ENCODE data around the gene SLC52A3.

The SLC52A3 gene

DNA sequence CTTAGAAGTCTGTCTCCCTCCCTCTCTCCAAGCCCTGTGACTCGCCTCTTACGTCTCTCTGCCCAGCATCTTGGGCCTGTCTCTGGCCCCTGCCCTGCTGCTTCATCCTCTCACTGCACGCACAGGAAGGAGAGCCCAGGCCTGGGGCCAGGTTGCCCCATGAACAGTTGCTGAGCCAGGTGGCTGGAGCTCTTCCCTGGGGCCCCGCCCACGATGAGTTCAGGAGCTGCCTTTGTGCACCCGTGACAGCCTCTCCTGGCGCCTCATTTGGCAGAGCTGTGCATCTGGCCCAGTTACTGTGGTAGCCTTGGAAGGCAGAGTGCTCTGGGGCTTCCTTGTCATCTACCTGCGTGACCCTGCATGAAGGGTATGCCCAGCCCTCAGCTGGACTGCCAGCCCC, 44.5 kb downstream of the SLC52A3 start:
- Histone ChIP-seq H3K4me1 (ENCODE audit: control insufficient read depth, insufficient read depth, low read length) (peaks cover 9% of the 10 kb centered on the region), H3K4me3 (ENCODE audit: low read depth, low read length) (no peak overlapping the region), H3K9me3 (ENCODE audit: control insufficient read depth, insufficient read depth, low read length) (no peaks in the 10 kb centered on the region), H3K27me3 (ENCODE audit: control insufficient read depth, insufficient read depth, low read length) (peaks cover 16% of the 10 kb centered on the region), H3K9ac (ENCODE audit: low read depth, low read length) (no peak overlapping the region), H3K36me3 (ENCODE audit: control insufficient read depth, insufficient read depth, low read length) (no peaks in the 10 kb centered on the region)

DNA sequence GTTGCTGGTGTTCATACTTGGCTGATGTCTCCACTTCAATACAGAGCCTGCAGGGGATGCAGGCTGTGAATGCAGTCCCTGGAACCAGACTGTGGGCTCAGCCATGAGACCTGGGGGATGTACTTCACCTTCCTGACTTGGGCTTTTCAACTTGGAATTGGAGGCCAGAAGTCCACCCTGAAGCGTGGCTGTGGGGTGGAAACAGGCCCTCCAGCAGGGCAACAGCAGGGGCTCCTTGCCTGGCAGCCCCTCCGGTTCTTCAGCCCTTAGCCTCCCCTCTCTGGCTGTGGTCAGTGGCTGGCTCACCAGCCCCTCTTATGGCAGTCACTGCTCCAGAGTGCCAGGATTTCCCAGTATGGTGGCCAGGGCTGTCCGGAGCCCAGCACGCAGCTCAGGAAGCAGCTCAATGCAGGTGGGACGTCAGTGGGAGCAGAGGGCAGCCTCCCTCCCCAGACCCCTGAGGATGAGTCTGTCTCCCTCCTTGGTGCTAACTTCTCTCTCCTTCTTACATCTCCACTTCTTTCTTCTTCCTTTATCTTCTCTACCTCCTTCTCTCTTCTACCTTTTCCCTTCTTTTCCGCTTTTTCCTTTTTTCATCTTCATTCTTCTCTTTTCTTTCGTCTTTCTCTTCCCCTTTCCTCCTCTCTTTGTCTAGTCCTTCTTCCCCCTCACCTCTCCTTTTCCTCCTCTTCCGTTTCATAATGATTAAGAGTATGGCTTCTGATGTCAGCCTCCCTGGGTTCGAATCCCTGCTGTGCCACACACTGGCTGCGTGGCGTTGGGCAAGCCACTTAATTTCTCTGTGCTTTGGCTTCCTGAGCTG, 45.3 kb downstream of the SLC52A3 start:
- H3K27me3 ChIP-seq (ENCODE audit: control insufficient read depth, insufficient read depth, low read length): peaks cover 15% of the 10 kb centered on the region
- H3K9me3 ChIP-seq (ENCODE audit: control insufficient read depth, insufficient read depth, low read length): no peaks in the 10 kb centered on the region
- H3K4me1 ChIP-seq (ENCODE audit: control insufficient read depth, insufficient read depth, low read length): peaks cover 7% of the 10 kb centered on the region
- no peaks in the 10 kb centered on the region for H3K36me3 ChIP-seq (ENCODE audit: control insufficient read depth, insufficient read depth, low read length)
- no peak overlapping the region for H3K9ac ChIP-seq (ENCODE audit: low read depth, low read length)
- H3K4me3 ChIP-seq (ENCODE audit: low read depth, low read length): no peak overlapping the region

DNA sequence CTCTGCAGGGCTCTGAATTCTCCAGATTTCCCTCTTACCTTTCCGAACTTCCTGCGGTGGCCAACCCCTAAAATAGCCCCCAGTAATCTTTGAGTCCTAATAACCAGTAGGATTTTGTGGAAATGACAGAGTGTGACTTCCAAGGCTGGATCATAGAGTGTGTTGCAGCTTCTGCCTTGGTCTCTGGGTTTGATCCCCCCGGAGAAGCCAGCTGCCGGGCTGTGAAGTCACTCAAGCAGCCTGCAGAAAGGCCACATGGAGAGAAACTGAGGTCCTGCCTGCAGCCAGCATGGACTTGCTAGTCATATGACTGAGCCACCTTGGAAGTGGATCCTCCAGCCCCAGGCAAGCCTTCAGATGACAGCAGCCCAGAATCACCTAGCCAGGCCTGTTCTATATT, 46.4 kb downstream of the SLC52A3 start:
- Histone ChIP-seq H3K36me3 (ENCODE audit: control insufficient read depth, insufficient read depth, low read length) (no peaks in the 10 kb centered on the region), H3K9me3 (ENCODE audit: control insufficient read depth, insufficient read depth, low read length) (no peaks in the 10 kb centered on the region), H3K4me1 (ENCODE audit: control insufficient read depth, insufficient read depth, low read length) (peaks cover 7% of the 10 kb centered on the region), H3K4me3 (ENCODE audit: low read depth, low read length) (no peak overlapping the region), H3K9ac (ENCODE audit: low read depth, low read length) (no peak overlapping the region), H3K27me3 (ENCODE audit: control insufficient read depth, insufficient read depth, low read length) (peaks cover 14% of the 10 kb centered on the region)

DNA sequence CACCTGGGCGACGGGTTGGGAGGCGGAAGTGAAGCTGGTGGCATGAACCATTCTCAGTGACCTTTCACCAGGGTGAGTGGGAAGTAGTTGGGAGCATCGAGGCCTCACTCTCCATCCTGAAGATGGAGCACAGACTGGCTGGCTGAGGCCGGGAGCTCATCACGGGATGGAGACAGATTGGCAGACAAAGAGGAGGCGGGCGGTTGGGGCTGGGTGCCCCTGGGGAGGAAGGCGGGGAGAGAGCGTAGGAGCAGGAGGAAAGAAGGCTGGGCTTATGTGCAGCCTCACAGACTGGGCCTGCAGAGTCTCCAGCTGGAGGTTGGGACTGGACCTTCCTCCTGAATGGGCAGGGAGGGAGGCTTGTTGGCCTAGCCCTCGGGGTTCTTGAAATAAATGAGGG, 48.5 kb downstream of the SLC52A3 start:
- Histone ChIP-seq H3K4me3 (ENCODE audit: low read depth, low read length) (no peak overlapping the region), H3K36me3 (ENCODE audit: control insufficient read depth, insufficient read depth, low read length) (no peaks in the 10 kb centered on the region), H3K9ac (ENCODE audit: low read depth, low read length) (no peak overlapping the region), H3K9me3 (ENCODE audit: control insufficient read depth, insufficient read depth, low read length) (no peaks in the 10 kb centered on the region), H3K4me1 (ENCODE audit: control insufficient read depth, insufficient read depth, low read length) (peaks cover 7% of the 10 kb centered on the region), H3K27me3 (ENCODE audit: control insufficient read depth, insufficient read depth, low read length) (peaks cover 14% of the 10 kb centered on the region)

DNA sequence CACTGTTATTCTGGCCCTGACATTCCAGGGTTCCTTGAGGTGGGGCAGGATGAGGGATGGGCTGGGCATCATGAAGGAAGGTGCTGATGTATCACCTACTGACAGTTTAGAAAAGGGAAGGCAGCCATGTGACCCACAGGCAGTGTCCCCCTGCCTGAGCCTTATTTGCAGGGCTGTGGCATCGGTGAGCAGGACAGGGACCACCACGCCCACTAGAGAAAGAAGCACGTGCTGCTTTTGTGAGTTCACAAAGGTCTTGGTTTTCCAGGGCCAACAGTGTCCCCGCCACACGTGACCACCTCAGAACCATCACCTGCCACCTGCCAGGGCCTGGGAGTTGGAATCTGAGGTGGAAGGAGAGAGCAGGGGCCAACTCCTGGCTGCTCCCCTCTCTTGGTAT, 49.2 kb downstream of the SLC52A3 start:
- peaks cover 7% of the 10 kb centered on the region for H3K4me1 ChIP-seq (ENCODE audit: control insufficient read depth, insufficient read depth, low read length)
- no peak overlapping the region for H3K9ac ChIP-seq (ENCODE audit: low read depth, low read length)
- H3K4me3 ChIP-seq (ENCODE audit: low read depth, low read length): no peak overlapping the region
- no peaks in the 10 kb centered on the region for H3K36me3 ChIP-seq (ENCODE audit: control insufficient read depth, insufficient read depth, low read length)
- H3K27me3 ChIP-seq (ENCODE audit: control insufficient read depth, insufficient read depth, low read length): peaks cover 14% of the 10 kb centered on the region
- no peaks in the 10 kb centered on the region for H3K9me3 ChIP-seq (ENCODE audit: control insufficient read depth, insufficient read depth, low read length)

DNA sequence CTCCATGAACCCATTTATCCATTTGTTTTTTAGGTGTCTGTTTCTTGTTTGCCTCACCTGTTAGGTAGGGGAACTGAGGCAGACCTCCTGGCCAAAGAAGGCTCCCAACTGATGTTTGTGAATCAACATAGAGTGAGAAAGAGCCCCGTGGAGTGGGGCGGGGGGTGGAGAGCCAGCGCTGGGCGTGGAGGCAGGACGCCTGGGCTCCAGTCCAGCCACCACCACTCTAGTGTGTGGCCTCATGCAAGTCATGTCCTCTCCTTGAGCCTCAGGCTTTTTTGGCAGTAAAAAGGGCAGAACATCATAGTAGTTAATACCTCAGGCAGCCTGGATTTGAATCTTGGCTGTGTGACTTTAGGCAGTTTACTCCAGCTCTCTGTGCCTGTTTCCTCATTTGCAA, 50.5 kb downstream of the SLC52A3 start:
- H3K36me3 ChIP-seq (ENCODE audit: control insufficient read depth, insufficient read depth, low read length): no peaks in the 10 kb centered on the region
- peaks cover 14% of the 10 kb centered on the region for H3K27me3 ChIP-seq (ENCODE audit: control insufficient read depth, insufficient read depth, low read length)
- H3K9ac ChIP-seq (ENCODE audit: low read depth, low read length): no peak overlapping the region
- H3K9me3 ChIP-seq (ENCODE audit: control insufficient read depth, insufficient read depth, low read length): no peaks in the 10 kb centered on the region
- H3K4me3 ChIP-seq (ENCODE audit: low read depth, low read length): no peak overlapping the region
- H3K4me1 ChIP-seq (ENCODE audit: control insufficient read depth, insufficient read depth, low read length): peaks cover 7% of the 10 kb centered on the region

DNA sequence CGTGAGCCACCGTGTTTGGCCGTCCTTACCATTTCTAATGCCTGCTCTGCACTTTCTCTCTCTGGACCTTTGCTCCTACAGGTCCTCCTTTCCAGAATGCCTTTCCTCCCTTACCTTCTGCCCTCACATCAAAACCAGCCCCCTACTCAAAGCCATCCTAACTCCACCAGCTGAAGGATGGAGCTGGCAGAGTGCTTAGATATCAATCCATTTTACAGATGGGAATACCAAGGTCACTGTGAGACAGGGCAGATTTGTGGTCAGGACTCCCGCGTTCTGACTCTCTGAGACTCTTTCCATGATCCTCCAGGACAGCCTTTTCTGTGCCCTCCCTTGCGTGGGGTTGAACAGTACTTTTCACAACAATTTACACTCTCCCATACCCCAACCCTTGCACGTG, 51.0 kb downstream of the SLC52A3 start:
- Histone ChIP-seq H3K4me1 (ENCODE audit: control insufficient read depth, insufficient read depth, low read length) (peaks cover 7% of the 10 kb centered on the region), H3K27me3 (ENCODE audit: control insufficient read depth, insufficient read depth, low read length) (peaks cover 12% of the 10 kb centered on the region), H3K4me3 (ENCODE audit: low read depth, low read length) (no peak overlapping the region), H3K9me3 (ENCODE audit: control insufficient read depth, insufficient read depth, low read length) (no peaks in the 10 kb centered on the region), H3K36me3 (ENCODE audit: control insufficient read depth, insufficient read depth, low read length) (no peaks in the 10 kb centered on the region), H3K9ac (ENCODE audit: low read depth, low read length) (no peak overlapping the region)

DNA sequence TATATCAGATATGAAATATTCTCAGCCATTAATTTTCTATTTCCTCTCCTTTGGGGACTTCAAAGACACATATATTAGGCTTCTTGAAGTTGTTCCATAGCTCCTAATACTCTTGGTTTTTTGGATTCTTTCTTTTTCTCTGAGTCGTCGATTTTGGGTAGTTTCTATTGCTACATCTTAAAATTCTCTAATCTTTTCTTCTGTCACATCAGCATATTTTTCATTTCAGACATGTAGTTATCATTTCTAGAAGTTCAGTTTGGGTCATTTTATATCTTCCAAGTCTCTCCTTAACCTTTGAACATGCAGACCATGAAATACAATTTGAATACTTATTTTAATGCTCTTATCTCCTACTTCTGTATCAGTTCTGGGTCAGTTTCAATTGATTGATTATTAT, 53.8 kb downstream of the SLC52A3 start:
- Histone ChIP-seq H3K36me3 (ENCODE audit: control insufficient read depth, insufficient read depth, low read length) (no peaks in the 10 kb centered on the region), H3K4me3 (ENCODE audit: low read depth, low read length) (no peak overlapping the region), H3K4me1 (ENCODE audit: control insufficient read depth, insufficient read depth, low read length) (peaks cover 2% of the 10 kb centered on the region), H3K9me3 (ENCODE audit: control insufficient read depth, insufficient read depth, low read length) (no peaks in the 10 kb centered on the region), H3K9ac (ENCODE audit: low read depth, low read length) (no peak overlapping the region), H3K27me3 (ENCODE audit: control insufficient read depth, insufficient read depth, low read length) (peaks cover 30% of the 10 kb centered on the region)

DNA sequence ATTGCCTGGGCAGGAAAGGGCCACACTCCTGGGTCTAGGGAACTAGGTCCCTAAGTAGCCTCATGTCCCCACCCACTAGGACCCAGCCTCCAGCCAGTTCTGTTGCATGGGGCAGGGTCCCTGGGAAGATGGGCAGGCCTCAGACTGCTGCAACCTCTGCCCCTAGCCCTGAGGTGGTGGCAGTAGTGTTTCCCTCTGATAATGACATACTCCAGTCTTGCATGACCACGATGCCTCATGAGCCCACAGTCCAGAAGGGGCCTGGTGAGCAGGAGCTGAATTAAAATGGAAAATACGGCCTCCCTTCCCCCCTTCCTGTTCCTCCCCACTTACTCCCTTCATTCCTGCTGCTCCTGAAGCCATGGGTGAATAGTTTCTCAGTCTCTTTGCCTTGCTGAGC, 56.7 kb downstream of the SLC52A3 start:
- Histone ChIP-seq H3K27me3 (ENCODE audit: control insufficient read depth, insufficient read depth, low read length) (peaks cover 42% of the 10 kb centered on the region), H3K36me3 (ENCODE audit: control insufficient read depth, insufficient read depth, low read length) (no peaks in the 10 kb centered on the region), H3K4me1 (ENCODE audit: control insufficient read depth, insufficient read depth, low read length) (peaks cover 2% of the 10 kb centered on the region), H3K9ac (ENCODE audit: low read depth, low read length) (no peak overlapping the region), H3K4me3 (ENCODE audit: low read depth, low read length) (no peak overlapping the region), H3K9me3 (ENCODE audit: control insufficient read depth, insufficient read depth, low read length) (no peaks in the 10 kb centered on the region)

DNA sequence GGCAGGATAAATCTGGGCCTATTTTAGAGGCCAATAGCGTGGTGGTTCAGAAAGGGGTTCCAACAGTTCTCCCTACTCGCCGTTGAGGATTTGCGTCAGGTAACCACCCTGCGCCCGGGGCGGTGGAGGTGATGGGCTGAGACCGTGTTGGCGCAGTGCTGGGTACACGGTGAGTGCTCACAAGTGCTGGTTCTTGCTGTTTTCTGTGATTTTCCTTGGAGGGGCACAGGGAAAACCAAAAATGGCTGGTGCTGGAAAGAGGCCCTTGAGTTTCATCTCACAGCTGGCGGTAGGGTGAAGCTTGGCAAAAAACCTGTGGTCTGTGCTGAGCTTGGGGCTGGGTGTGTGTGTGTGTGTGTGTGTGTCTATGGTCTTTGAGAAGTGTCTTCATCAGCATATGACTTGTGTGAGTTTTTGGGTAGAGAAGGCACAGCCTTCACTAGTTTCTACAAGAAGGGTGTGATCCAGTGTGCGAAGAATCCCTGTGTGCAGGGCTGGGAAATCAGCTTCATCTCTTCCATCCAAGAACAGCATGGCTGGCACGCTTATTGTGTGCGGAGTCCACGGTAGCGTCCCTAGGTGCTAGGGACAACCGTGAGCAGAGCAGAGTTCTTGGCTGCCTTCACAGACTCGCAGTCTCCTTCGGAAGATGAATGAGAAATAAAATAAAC, 57.4 kb downstream of the SLC52A3 start:
- H3K9me3 ChIP-seq (ENCODE audit: control insufficient read depth, insufficient read depth, low read length): no peaks in the 10 kb centered on the region
- no peaks in the 10 kb centered on the region for H3K36me3 ChIP-seq (ENCODE audit: control insufficient read depth, insufficient read depth, low read length)
- H3K27me3 ChIP-seq (ENCODE audit: control insufficient read depth, insufficient read depth, low read length): peaks cover 42% of the 10 kb centered on the region
- peak overlapping the region; percentile 30 for H3K4me3 ChIP-seq (ENCODE audit: low read depth, low read length)
- peaks cover 2% of the 10 kb centered on the region for H3K4me1 ChIP-seq (ENCODE audit: control insufficient read depth, insufficient read depth, low read length)
- no peak overlapping the region for H3K9ac ChIP-seq (ENCODE audit: low read depth, low read length)

Data from iPS-15b (cell line).